ENCODE results near the gene GFRA1.
"Not testable (repeated sequence)": the region's sequence is repeated elsewhere in the genome, so short reads cannot be mapped to it uniquely, and the experiment has no call there.

- TF ChIP-seq CTCF (conservative IDR thresholded peaks at IDR 0.05 in 1 of 2, IDR thresholded peaks at IDR 0.05 in 1 of 2; ENCODE audit: low read depth in 1 of 2, low read length in 2 of 2); EZH2 (IDR thresholded peaks at IDR 0.05; ENCODE audit: low read length, missing control alignments): not testable (repeated sequence)
Observed at GRCh38 chr10:116165941-116166340, 107.1 kb downstream of the GFRA1 start.
